Occipital lobe (tissue), 2 donors: ENCODE measurements around the gene PDE7B. TPM values are rescaled to one million over a fixed set of nuclear protein-coding genes. Genes with fewer than 3 reads are reported as not detected.
"Not testable (repeated sequence)": the region's sequence is repeated elsewhere in the genome, so short reads cannot be mapped to it uniquely, and the experiment has no call there.

ENCODE experiments used
- DNase-seq: peaks from one replicate; lab custom pipeline; 2025; lab: John Stamatoyannopoulos, UW
- total RNA-seq: library from RNA; depleted of rRNA; stranded (reverse); fragments of >200 nt; gene quantifications from one replicate; pipeline ENCODE4 v1.2.3, GENCODE V29; 2014

The PDE7B gene
- total RNA-seq, 1 donor from 2014 or later, result 3.0 TPM

- no peak for DNase-seq
Measured at GRCh38 chr6:136102991-136103688, 251.6 kb downstream of the PDE7B start.

- DNase-seq, result peak; percentile 11
Measured at GRCh38 chr6:136103763-136104311, 252.3 kb downstream of the PDE7B start.

GRCh38 chr6:136104556-136104955 is 253.1 kb downstream of the PDE7B start:
- no peak for DNase-seq

- not testable (repeated sequence) for DNase-seq
Measured at GRCh38 chr6:136105797-136106196, 254.3 kb downstream of the PDE7B start.

GRCh38 chr6:136108361-136108945 is 257.0 kb downstream of the PDE7B start:
- no peak for DNase-seq

GRCh38 chr6:136111831-136112230 is 260.3 kb downstream of the PDE7B start:
- no peak for DNase-seq

GRCh38 chr6:136112262-136112661 is 260.8 kb downstream of the PDE7B start:
- DNase-seq, result no peak

- DNase-seq, result peak; percentile 27
Measured at GRCh38 chr6:136113736-136114173, 262.3 kb downstream of the PDE7B start.

GRCh38 chr6:136114661-136115060 is 263.2 kb downstream of the PDE7B start:
- DNase-seq, result no peak

- DNase-seq, result no peak
Measured at GRCh38 chr6:136115941-136116340, 264.4 kb downstream of the PDE7B start.

GRCh38 chr6:136117081-136117480 is 265.6 kb downstream of the PDE7B start:
- no peak for DNase-seq

- no peak for DNase-seq
Measured at GRCh38 chr6:136118787-136119186, 267.3 kb downstream of the PDE7B start.

- no peak for DNase-seq
Measured at GRCh38 chr6:136123468-136123867, 272.0 kb downstream of the PDE7B start.

- no peak for DNase-seq
Measured at GRCh38 chr6:136125585-136125984, 274.1 kb downstream of the PDE7B start.

GRCh38 chr6:136127873-136128272 is 276.4 kb downstream of the PDE7B start:
- no peak for DNase-seq

- DNase-seq, result no peak
Measured at GRCh38 chr6:136129365-136129764, 277.9 kb downstream of the PDE7B start.

GRCh38 chr6:136134268-136134667 is 282.8 kb downstream of the PDE7B start:
- no peak for DNase-seq

- no peak for DNase-seq
Measured at GRCh38 chr6:136134751-136135150, 283.2 kb downstream of the PDE7B start.

GRCh38 chr6:136136274-136136673 is 284.8 kb downstream of the PDE7B start:
- no peak for DNase-seq

GRCh38 chr6:136137008-136137692 is 285.6 kb downstream of the PDE7B start:
- no peak for DNase-seq

- no peak for DNase-seq
Measured at GRCh38 chr6:136137739-136138402, 286.4 kb downstream of the PDE7B start.

GRCh38 chr6:136139111-136139510 is 287.6 kb downstream of the PDE7B start:
- not testable (repeated sequence) for DNase-seq
